Measurements from ENCODE around the gene ARRB2.

The ARRB2 gene

DNA sequence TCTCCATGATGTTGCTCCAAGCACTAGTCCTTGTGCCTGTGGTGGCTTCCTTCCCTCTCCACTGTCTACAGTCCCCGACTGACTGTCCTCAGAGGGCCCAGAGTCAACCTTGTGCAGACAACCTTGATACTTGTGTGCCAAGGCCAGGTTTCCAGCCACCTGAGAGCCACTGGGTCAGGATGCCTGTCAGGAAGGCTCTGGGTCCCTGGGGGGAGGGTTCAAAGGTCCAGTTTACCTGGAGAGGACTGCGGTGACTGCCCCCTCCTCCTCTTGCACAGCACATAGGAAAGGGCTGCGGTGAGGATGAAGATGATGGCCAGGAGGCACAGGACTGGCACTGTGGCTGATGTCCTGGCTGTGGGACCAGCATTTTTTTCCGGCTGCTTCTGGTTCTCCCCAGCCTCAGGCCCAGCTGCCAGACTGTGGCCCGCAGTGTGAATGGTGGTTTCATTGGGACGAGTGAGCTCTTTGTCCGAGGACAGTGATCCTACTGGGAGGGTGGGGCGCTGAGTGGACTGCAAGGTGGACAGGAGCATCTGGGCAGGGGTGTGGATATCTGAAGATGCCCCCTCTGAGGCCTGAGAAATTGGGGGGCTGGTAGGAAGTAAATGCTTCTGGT lies 24.5 kb downstream of the ARRB2 start:
- no peak for DNase-seq

DNA sequence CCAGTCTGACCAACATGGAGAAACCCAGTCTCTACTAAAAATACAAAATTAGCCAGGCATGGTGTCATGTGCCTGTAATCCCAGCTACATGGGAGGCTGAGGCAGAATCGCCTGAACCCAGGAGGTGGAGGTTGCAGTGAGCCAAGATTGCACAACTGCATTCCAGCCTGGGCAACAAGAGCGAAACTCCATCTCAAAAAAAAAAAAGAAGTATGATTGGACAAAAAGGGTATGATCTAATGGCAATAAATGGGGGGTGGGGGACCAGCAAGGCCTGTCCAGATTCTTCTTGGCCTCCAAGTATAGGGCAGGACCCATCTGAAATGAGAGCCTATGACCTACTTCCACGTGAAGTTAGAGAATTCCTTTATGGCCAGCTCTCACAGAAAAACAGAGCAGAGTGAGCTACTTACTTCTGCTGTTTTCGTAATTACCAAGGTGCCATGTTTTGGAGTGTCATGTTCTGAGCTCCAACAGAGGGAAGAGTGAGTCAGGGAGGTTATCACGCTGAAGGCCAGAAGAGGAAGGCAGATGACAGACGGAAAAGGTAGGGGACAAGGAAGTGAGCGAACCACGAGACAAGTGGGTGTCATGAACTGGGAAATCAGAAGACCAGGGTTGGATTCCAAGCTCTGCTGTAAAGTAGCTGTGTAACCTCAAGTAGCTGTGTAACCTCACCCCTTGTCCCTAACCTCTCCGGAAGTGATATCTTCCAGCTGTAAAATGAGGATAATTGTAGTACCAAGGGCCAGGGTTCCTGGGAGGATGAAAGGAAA lies 25.6 kb downstream of the ARRB2 start:
- DNase-seq = no peak

DNA sequence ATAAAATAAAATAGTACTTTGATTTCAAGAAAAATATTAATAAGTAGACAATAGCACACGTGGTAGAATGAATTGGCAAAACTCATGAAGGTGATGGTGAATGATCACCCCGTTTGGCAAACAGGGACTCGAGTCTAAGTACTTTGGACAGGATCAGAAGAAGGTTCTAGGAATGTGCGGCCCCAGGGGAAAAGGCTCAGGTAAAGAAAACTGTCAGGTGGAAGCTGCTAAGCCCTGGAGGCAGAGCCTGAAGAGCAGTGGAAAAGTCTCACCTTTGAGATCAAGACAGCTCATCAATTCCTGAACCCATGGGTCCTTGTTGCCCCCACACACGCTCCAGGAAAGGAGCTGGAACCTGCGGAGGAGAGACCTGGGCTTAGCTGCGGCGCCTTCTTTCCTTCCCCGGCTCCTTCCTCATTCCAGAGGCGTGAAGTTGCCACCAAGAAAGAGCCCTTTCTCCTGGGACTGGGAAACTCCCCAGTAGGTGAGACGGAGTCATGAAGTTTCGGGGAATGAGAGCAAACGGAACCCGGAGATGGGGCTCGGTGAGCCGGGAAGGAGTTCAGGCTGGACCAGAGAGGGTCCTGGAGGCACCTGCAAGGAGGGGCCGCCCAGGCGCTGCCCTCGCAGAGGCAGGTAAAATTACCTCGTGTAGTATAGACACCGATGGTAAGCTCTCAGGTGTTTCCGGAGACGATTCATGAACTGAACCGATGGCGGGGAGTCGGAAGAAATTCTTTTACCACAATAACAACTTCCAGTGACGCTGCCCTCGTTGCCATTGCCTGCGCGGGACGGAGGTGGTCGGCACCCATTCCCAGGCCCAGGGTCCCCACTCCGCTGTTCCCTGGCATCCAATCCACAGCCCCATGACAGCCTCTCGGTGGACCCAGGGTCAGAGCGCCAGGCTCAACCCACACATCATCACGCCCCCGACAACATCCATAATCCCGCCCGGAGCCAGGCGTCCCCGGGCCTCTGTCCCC lies 28.0 kb downstream of the ARRB2 start:
- no peak for DNase-seq

DNA sequence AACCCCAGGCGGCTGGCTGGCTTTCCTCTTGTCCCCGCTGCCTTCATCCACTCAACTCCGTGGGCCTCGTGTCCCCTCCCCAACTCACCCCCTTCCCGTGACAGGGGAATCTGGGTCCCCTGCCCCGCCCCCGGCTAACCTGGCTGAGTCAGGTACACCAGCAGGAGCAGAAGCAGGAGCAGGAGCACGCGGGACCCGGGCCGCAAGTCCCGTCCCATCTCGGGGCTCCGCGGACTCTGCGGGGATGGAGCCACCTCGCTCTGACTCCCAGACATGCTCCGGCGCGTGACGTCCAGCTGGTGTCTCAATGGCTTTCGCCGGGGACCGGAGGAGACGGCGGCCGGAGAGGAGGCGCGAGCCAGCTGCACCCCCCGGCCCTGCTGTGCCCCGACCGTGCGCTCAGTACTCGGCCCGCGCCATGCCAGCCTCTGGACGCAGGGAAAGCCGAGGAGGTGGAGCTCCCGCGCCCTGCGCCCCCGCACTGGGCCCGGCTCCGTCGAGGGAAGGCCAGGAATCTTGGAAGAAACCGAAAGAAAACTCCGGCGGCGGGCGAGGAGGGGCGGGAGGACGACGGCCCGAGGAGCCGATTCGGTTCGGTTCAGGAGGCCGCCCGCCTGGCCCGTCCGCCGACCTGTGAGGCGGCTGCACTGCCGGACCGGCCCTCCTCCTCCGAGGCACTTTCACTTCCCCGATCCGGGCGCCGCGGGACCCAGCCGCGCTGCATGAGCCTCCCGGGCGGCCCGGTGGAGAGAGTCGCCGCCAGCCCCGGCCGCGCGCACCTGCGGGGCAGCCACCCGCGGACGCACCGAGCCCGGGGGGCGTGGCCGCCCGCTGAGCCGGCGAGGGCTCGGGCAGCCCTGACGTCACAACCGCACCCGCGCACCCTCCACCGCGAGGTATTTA lies 28.9 kb downstream of the ARRB2 start, which contains the start of the genes CXCL16 and ZMYND15:
CXCL16 (minus strand) TSS at position 807 of the 903 bp plus-strand sequence; CDS start at position 218, 589 bp downstream.
ZMYND15 (plus strand) TSS at position 712 of the 903 bp plus-strand sequence. CDS start 716 bp downstream, outside the sequence.
- no peak for DNase-seq

DNA sequence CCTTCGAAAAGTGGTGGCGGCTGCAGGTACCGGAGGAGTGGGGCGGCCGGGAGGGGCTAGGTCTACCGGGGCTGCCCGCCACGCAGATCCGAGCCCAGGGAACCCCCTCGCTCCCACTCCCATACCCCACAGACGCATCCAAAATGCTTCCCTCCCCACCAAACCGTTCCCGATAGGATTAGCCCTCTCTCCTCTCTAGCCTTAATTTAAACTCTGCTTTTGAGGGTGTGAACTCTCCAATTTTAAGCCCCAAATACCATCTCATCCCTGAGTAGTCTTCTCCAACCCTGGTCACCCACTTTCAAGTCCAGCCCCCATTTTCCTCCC lies 29.6 kb downstream of the ARRB2 start:
- no peak for DNase-seq

GRCh38 chr17:4740584-4740983 lies 30.2 kb downstream of the ARRB2 start:
- no peak for DNase-seq

DNA sequence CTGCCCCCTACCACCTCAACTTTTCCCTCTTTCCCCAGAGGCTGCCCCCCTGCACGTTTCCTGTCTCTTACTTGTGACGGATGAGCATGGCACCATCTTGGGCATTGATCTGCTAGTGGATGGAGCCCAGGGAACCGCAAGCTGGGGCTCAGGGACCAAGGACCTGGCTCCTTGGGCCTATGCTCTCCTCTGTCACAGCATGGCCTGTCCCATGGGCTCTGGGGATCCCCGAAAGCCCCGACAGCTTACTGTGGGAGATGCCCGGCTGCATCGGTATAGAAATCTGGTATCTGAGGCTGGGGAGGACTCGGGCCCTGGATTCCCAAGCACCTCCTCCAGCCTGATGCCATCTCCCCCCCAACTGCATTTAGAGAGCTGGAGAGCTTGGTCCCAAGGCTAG lies 31.1 kb downstream of the ARRB2 start:
- no peak for DNase-seq

DNA sequence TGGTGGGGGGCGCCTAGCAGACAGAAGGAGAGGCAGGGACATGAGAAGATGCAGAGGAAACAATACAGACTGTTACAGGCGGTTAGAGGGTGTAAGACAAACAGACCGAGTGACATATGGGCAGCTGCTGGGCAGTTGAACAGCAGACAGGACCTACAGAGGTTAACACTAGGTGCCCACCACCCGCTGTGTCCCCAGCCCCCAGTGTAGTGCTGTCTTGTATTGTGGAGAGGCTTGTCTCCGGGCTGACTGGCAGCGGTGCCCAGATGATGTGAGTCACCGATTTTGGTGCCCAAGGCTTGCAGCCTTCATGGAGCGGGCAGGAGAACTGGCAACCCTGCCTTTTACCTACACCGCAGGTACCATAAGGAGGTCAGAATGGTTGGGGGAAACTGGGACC lies 31.7 kb downstream of the ARRB2 start:
- DNase-seq = no peak

- no peak for DNase-seq
These were observed 32.2 kb downstream of the ARRB2 start for GRCh38 chr17:4742629-4743028.

DNA sequence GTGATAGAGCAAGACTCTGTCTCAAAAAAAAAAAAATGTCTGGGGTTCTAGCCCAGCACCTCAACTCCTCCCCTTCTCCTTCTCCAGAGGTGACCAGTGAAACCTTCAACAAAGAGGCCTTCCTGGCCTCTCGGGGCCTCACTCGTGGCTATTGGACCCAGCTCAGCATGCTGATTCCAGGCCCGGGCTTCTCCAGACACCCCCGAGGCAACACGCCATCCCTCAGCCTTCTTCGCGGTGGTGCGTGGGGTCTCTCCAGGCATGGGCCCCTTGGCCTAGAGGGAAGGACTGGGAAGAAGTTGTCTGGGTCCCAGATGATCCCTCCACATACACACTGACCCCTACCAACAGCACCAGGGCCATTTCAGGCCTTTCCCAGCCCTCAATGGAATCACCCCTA lies 32.8 kb downstream of the ARRB2 start:
- DNase-seq = no peak

DNA sequence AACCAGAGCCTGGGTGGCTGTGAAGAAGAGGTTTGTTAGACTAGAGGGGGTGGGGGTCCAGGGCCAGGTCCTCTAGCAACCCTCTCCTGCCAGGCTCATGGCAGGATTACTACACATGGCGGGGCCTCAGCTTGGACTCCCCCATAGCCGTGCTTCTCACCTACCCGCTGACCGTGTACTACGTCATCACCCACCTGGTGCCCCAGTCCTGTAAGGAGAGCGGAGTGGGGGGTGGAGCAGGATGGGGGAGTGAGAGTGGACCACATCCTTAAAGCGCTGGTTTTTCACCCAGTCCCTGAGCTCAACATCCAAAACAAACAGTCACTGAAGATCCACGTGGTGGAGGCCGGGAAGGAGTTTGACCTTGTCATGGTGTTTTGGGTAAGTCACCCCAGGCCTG lies 33.5 kb downstream of the ARRB2 start:
- no peak for DNase-seq

DNA sequence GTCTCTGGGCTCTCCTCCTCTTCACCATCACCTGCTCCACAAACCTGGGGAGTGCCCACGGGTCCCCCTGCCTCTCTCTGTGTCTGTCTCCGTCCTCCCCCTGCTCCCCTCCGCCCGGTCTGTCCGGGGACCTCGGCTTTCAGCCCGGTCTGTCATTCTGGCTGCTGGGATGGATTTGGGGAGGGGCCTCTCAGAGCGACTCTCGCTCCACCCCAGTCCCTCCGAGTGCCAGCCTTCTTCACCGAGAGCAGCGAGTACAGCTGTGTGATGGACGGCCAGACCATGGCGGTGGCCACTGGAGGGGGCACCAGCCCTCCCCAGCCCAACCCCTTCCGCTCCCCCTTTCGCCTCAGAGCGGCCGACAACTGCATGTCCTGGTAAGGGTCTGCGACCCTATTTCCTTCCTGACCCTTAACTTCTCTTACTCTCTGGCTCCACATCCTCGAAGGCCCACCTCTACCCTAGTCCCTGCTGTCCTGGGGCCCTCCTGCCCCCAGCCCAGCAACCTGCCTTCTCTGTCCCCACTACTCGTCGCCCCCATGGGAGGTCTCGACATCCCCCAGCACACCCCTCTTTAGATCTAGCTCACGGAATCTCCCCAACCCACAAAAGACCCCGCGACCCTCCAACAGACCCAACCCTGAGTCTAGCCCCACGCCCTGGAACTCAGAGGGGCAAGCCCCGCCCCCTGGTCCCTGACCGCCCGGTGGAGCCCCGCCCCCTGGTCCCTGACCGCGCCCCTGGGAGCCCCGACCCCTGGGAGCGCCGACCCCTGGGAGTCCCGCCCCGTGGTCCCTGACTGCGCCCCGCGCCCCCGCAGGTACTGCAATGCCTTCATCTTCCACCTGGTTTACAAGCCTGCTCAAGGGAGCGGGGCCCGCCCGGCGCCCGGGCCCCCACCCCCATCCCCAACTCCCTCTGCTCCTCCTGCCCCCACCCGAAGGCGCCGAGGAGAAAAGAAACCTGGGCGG lies 34.9 kb downstream of the ARRB2 start:
- DNase-seq = no peak

- no peak for DNase-seq
These were observed 37.4 kb downstream of the ARRB2 start for GRCh38 chr17:4747847-4748246.

DNA sequence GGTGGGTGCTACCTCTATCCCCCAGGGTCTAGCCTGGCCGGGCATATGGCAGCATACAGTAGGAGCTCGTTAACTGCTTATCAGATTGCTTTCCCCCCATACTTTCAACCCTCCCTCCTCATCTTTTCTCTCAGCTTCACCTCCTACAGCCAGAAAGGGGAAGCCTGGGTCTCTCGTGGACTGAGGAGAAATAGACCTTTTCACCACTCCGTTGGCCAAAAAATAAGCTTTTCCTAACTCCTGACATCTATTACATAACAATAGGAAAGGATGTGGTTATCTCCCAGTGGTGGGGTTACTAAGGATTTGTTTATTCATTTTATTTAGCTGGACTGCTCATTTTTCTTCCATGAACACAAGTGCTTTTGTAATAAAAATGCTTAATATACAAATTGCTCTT lies 38.3 kb downstream of the ARRB2 start:
- no peak for DNase-seq

DNA sequence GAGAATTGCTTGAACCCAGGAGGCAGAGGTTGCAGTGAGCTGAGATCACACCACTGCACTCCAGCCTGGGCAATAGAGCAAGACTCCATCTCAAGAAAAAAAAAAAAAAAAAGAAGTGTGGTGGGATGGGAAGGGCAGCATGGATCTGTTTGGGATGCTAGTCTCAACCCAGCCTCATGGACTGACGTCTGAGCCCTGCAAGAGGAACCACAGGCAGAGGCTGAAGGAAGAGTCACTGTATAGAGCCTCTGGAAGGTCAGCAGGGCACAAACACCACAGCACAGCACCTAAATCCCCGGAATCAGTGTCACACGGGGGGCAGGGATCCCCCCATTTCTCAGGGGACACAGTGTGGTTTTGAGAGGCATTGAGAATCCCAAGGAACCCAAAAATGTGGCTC lies 40.2 kb downstream of the ARRB2 start:
- DNase-seq = no peak

DNA sequence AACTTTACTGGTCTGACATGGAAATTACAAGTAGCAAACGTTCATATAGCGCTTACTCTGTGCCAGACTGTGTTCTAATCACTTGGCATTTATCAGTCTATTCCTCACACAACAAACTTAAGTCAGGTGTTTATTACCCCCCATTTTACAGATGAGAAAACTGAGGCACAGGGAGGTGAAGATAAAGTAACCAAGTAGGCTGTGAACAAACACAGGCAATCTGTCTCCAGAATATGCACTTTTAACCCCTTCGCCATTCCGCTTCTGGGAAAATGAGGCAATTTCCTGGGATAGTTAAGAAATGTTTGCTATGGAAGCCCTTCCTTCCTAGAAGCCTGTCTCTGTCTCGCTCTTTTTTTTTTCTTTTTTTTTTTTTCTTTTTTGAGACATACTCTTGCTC lies 41.5 kb downstream of the ARRB2 start:
- DNase-seq = no peak

DNA sequence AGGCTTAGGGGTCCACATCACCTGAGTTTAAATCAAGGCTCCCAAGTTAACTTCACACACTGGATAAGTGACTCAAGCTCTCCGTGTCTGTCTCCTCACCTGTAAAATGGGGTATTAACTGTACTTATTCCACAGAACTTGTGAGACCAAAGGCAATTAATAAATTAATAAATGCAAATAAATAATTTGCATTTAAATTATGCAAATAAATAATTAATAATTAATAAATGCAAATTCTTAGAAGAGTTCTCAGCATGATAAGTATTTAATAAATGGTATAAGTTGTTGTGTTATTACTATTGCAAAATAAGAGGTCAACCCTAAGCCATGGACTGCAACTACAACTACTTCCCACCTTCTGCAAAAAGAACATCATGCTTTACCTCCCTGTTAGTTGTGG lies 43.0 kb downstream of the ARRB2 start:
- no peak for DNase-seq

DNA sequence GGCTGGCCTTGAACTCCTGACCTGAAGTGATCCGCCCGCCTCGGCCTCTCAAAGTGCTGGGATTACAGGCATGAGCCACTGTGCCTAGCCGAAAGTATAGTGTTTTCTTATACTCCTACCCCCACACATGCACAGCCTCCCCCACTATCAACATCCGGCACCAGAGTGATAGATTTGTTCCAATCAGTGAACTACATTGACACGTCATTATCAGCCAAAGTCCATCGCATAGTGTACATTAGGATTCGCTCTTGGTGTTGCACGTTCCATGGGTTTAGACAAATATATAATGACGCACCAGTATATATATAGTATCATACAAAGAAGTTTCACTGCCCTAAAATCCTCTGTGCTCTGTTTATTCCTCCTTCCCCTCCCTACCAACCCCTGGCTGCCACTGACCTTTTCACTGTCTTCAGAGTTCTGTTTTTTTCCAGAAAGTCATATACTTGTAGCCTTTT lies 49.4 kb downstream of the ARRB2 start:
- no peak for DNase-seq

GRCh38 chr17:4764595-4764994 lies 54.2 kb downstream of the ARRB2 start:
- no peak for DNase-seq

- DNase-seq = no peak
These were observed 55.8 kb downstream of the ARRB2 start for GRCh38 chr17:4766201-4766600.

DNA sequence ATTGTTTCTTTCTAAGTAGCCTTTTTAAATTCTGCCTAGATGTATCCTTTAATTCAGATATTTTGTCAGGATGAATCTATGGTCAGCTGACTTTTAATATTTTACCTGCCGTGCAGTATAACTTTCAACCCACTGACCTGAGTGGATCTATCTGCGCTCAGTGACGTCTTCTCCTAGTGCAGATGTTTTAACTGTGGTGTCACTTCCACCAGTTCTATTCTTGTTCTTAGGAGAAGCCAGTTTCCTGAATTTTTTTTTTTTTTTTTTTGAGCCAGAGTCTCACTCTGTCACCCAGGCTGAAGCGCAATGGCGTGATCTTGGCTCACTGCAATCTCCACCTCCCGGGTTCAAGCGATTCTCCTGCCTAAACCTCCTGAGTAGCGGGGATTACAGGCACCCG lies 56.3 kb downstream of the ARRB2 start:
- DNase-seq = no peak
